GM19397 (cell line): Measurements from ENCODE around the gene GLRX5.
A peak's percentile ranks its signal among the peaks of the same experiment; 100 is the strongest.

Experiments used
- ATAC-seq: cut with Tn5 transposase; IDR thresholded peaks from one replicate; pipeline ENCODE4 v1.9.1; 2021; ENCODE audit warnings: mild to moderate bottlenecking, moderate library complexity; ENCODE audit not compliant: unreplicated experiment

The GLRX5 gene

GRCh38 chr14:95531969-95532368, 2.9 kb upstream of the GLRX5 start:
- ATAC-seq = no peak

- no peak for ATAC-seq
Observed at GRCh38 chr14:95533391-95533821, 1.4 kb upstream of the GLRX5 start.

- ATAC-seq = no peak
Observed at GRCh38 chr14:95533822-95534221, 1.0 kb upstream of the GLRX5 start.

GRCh38 chr14:95535226-95536021, 574 bp downstream of the GLRX5 start:
- peak; percentile 7 for ATAC-seq

- no peak for ATAC-seq
Observed at GRCh38 chr14:95536036-95536593, 1.3 kb downstream of the GLRX5 start.

- ATAC-seq = no peak
Observed at GRCh38 chr14:95536671-95537070, 1.8 kb downstream of the GLRX5 start.

- no peak for ATAC-seq
Observed at GRCh38 chr14:95537298-95538089, 2.6 kb downstream of the GLRX5 start.

GRCh38 chr14:95538801-95539509, 4.1 kb downstream of the GLRX5 start:
- no peak for ATAC-seq

GRCh38 chr14:95540236-95540855, 5.5 kb downstream of the GLRX5 start:
- ATAC-seq = no peak

- no peak for ATAC-seq
Observed at GRCh38 chr14:95541346-95541745, 6.5 kb downstream of the GLRX5 start.

- no peak for ATAC-seq
Observed at GRCh38 chr14:95541932-95542930, 7.4 kb downstream of the GLRX5 start.

GRCh38 chr14:95543021-95543420, 8.2 kb downstream of the GLRX5 start:
- ATAC-seq = no peak

- ATAC-seq = no peak
Observed at GRCh38 chr14:95544588-95544987, 9.7 kb downstream of the GLRX5 start.

GRCh38 chr14:95545515-95546168, 10.8 kb downstream of the GLRX5 start:
- ATAC-seq = no peak

- ATAC-seq = no peak
Observed at GRCh38 chr14:95547272-95547625, 12.4 kb downstream of the GLRX5 start.

- ATAC-seq = no peak
Observed at GRCh38 chr14:95547626-95548327, 12.9 kb downstream of the GLRX5 start.

- no peak for ATAC-seq
Observed at GRCh38 chr14:95548328-95548929, 13.6 kb downstream of the GLRX5 start.
